GM13977 (cell line): ENCODE data around the gene ETV3L.

Source experiments
- DNase-seq: peaks from one replicate; pipeline ENCODE4 v3.0.0; 2012; ENCODE audit warnings: low spot score
- in situ Hi-C: fragments of 300-500 bp; cut with MboI; formaldehyde crosslinking; loops from one replicate; pipeline ENCODE4 v1.12.0; 2022; ENCODE audit warnings: low sequenced_read_pairs, low pct_unique_long_range_greater_than_20kb, mixed read lengths, inconsistent platforms; ENCODE audit not compliant: unreplicated experiment
- TF ChIP-seq, protein P1 (sequence below): IDR thresholded peaks from 2 replicates; pipeline ENCODE4 v1.5.1; 2012; ENCODE audit warnings: mild to moderate bottlenecking, control low read depth; ENCODE audit not compliant: insufficient read depth; ENCODE audit errors: extremely low read depth, missing control alignments

ETV3L gene

DNA sequence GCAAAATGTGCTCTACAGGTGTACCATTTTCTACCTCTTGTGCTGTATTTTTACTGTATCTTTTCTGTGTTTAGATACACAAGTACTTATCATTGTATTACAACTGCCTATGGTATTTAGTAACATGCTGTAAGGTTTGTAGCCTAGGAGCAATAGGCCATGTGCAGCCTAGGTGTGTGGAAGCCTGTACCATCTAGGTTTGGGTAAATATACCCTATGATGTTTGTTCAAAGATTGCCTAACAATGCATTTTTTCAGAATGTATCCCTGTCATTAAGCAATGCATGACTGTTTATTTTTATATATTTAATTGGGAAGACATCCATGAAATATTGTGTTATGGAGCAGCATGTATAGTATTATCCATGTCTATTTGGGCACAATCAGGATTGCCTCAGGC is 11.0 kb downstream of the ETV3L start:
- in situ Hi-C loops: no loop called here
- TF ChIP-seq, protein P1, sequence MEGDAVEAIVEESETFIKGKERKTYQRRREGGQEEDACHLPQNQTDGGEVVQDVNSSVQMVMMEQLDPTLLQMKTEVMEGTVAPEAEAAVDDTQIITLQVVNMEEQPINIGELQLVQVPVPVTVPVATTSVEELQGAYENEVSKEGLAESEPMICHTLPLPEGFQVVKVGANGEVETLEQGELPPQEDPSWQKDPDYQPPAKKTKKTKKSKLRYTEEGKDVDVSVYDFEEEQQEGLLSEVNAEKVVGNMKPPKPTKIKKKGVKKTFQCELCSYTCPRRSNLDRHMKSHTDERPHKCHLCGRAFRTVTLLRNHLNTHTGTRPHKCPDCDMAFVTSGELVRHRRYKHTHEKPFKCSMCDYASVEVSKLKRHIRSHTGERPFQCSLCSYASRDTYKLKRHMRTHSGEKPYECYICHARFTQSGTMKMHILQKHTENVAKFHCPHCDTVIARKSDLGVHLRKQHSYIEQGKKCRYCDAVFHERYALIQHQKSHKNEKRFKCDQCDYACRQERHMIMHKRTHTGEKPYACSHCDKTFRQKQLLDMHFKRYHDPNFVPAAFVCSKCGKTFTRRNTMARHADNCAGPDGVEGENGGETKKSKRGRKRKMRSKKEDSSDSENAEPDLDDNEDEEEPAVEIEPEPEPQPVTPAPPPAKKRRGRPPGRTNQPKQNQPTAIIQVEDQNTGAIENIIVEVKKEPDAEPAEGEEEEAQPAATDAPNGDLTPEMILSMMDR: no peak
- no peak for DNase-seq

DNA sequence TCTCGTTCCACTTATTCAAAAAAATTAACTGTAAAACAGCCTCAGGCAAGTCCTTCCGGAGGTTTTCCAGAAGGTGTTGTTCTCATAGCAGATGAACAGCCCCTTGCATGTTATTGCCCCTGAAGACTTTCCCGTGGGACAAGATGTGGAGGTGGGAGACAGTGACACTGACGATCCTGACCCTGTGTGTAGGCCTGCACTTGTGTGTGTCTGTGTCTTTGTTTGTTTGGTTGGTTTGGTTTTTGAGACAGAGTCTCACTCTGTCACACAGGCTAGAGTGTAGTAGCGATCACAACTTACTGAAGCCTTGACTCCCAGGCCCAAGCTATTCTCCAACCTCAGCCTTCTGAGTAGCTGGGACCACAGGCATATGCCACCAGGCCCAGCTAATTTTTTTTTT is 12.6 kb downstream of the ETV3L start:
- no peak for DNase-seq
- in situ Hi-C loops: no loop called here

GRCh38 chr1:157086299-157086698 is 13.3 kb downstream of the ETV3L start:
- in situ Hi-C loops: no loop called here
- TF ChIP-seq, protein P1: no peak
- DNase-seq: no peak

More for the DNA sequence above, 12.6 kb downstream of the ETV3L start:
- TF ChIP-seq, protein P1: no peak

DNA sequence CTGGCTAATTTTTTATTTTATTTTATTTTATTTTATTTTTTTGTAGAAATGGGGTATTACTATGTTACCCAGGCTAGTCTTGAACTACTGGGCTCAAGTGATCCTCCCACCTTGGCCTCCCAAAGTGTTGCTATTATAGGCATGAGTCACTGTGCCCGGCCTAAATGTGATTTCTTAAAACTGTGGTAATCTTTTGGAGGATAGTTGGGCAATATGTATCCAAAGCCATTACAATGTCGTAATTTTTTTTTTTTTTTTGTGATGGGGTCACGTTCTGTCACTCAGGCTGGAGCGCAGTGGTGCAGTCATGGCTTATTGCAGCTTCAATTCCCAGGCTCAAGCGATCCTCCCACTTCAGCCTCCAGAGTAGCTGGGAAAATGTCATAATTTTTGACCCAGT is 14.2 kb downstream of the ETV3L start:
- in situ Hi-C loops: no loop called here
- no peak for DNase-seq
- TF ChIP-seq, protein P1: no peak

- in situ Hi-C loops: no loop called here
- TF ChIP-seq, protein P1: no peak
- DNase-seq: no peak
Measured at GRCh38 chr1:157084720-157085119, 14.9 kb downstream of the ETV3L start.

- in situ Hi-C loops: no loop called here
- DNase-seq: no peak
- TF ChIP-seq, protein P1: no peak
Measured at GRCh38 chr1:157081707-157082106, 17.9 kb downstream of the ETV3L start.

GRCh38 chr1:157080714-157081113 is 18.9 kb downstream of the ETV3L start:
- no peak for DNase-seq
- TF ChIP-seq, protein P1: no peak
- in situ Hi-C loops: no loop called here
